SH-SY5Y (cell line): ENCODE results near the gene ADAM19.

Source experiments
- GATA2 ChIP-seq: IDR thresholded peaks from 2 replicates; pipeline ENCODE4 v1.6.1; 2011; ENCODE audit warnings: mild to moderate bottlenecking, low read depth, low read length
- GATA3 ChIP-seq: IDR thresholded peaks from 2 replicates; pipeline ENCODE4 v1.6.1; 2011; ENCODE audit warnings: low read depth, mild to moderate bottlenecking, low read length, moderate library complexity

- TF ChIP-seq GATA2 (no peak), GATA3 (no peak)
Measured at GRCh38 chr5:157502143-157502647, 73.4 kb downstream of the ADAM19 start.
